GM21447 (cell line): ENCODE results near the gene RGS19.
"Not testable (repeated sequence)": the region's sequence is repeated elsewhere in the genome, so short reads cannot be mapped to it uniquely, and the experiment has no call there.

Experiments
- ATAC-seq: cut with Tn5 transposase; IDR thresholded peaks from one replicate; pipeline ENCODE4 v1.9.1; 2021; ENCODE audit not compliant: unreplicated experiment

The RGS19 gene

GRCh38 chr20:64079273-64080012 is at the start of gene RGS19:
Gene RGS19 (minus strand): TSS chr20:64079518. CDS start chr20:64076886, 2,632 bp downstream.
- ATAC-seq, result no peak

GRCh38 chr20:64123517-64123916 is 44.2 kb upstream of the RGS19 start:
- not testable (repeated sequence) for ATAC-seq

GRCh38 chr20:64122927-64123326 is 43.6 kb upstream of the RGS19 start:
- ATAC-seq, result not testable (repeated sequence)

GRCh38 chr20:64121586-64121985 is 42.3 kb upstream of the RGS19 start:
- no peak for ATAC-seq

- no peak for ATAC-seq
Observed at GRCh38 chr20:64119681-64120341, 40.5 kb upstream of the RGS19 start.

GRCh38 chr20:64119301-64119680 is 40.0 kb upstream of the RGS19 start:
- no peak for ATAC-seq

- ATAC-seq, result not testable (repeated sequence)
Observed at GRCh38 chr20:64117432-64117777, 38.1 kb upstream of the RGS19 start.

- no peak for ATAC-seq
Observed at GRCh38 chr20:64116541-64117431, 37.5 kb upstream of the RGS19 start.

GRCh38 chr20:64116016-64116415 is 36.7 kb upstream of the RGS19 start:
- no peak for ATAC-seq

- ATAC-seq, result no peak
Observed at GRCh38 chr20:64115171-64115911, 36.0 kb upstream of the RGS19 start.

- no peak for ATAC-seq
Observed at GRCh38 chr20:64114356-64114971, 35.1 kb upstream of the RGS19 start.

GRCh38 chr20:64113796-64114355 is 34.6 kb upstream of the RGS19 start:
- no peak for ATAC-seq

- ATAC-seq, result no peak
Observed at GRCh38 chr20:64113444-64113775, 34.1 kb upstream of the RGS19 start.

- ATAC-seq, result no peak
Observed at GRCh38 chr20:64112691-64113443, 33.5 kb upstream of the RGS19 start.

- no peak for ATAC-seq
Observed at GRCh38 chr20:64111841-64112641, 32.7 kb upstream of the RGS19 start.

GRCh38 chr20:64110411-64111068 is 31.2 kb upstream of the RGS19 start:
- ATAC-seq, result no peak

GRCh38 chr20:64109831-64110391 is 30.6 kb upstream of the RGS19 start:
- ATAC-seq, result no peak
